Measurements from ENCODE around the gene PLA2G15.

PLA2G15 gene

GRCh38 chr16:68232335-68232734, 12.8 kb upstream of the PLA2G15 start:
- no peak for DNase-seq (ENCODE audit: low read depth in 2 of 2)

GRCh38 chr16:68233085-68233834, 11.9 kb upstream of the PLA2G15 start:
- no peak for DNase-seq (ENCODE audit: low read depth in 2 of 2)

- DNase-seq (ENCODE audit: low read depth in 2 of 2) = no peak
These were observed 11.4 kb upstream of the PLA2G15 start for GRCh38 chr16:68233835-68234187.

GRCh38 chr16:68234188-68235107, 10.7 kb upstream of the PLA2G15 start:
- no peak for DNase-seq (ENCODE audit: low read depth in 2 of 2)

DNA sequence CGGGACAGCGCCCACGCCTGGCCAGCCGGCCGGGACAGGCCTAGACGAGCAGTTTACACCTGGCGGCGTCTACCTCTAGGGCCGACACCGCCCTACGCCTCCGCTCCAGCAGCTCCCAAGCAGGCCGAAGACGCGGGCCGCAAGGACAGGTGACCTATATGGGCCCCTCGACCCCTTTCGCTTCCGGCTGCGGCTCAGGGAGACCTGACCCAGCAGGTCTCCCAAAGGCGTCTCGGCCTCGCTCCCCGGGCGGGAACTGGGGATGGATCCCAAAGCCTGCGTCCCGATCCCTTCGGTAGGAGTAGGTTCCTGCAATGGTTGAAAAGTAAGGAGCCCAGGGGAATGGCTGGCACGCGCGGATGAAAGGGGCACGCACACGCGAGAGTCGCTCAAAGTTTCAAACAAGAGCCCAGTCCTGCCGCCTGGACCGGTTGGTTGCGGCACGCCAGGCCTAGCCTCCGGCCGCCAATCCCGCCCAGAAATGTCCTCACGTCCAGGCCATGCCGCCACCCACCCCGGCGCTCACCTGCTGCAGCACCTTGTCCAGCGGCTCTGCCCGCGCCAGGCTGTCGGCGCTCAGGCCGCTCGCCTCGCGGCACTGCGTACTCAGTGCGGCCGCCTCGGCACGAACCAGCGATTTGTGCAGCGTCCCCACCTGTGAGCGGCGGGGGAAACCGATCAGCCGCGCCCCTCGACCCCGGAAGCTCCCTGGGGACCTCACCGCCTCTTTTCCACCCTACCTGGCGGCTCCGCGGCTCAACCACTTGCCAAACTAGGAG, 9.9 kb upstream of the PLA2G15 start:
- DNase-seq (ENCODE audit: low read depth in 2 of 2) = no peak

DNA sequence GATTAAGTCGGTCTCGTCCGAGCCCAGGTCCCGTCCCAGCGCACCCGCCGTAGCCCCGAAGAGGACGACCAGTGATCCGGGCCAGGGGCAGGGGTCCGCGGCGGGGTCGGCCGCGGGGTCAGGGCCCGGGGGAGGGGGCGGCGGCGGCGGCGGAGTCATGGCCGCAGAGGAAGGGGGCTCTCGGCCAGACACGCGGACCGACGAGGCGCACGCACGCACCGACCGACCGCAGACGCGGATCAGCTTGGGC, 9.4 kb upstream of the PLA2G15 start, which contains the start of gene ESRP2:
ESRP2 (minus strand) TSS at position 241 of the 250 bp plus-strand sequence; CDS start at position 159, 82 bp downstream.
- no peak for DNase-seq (ENCODE audit: low read depth in 2 of 2)

DNA sequence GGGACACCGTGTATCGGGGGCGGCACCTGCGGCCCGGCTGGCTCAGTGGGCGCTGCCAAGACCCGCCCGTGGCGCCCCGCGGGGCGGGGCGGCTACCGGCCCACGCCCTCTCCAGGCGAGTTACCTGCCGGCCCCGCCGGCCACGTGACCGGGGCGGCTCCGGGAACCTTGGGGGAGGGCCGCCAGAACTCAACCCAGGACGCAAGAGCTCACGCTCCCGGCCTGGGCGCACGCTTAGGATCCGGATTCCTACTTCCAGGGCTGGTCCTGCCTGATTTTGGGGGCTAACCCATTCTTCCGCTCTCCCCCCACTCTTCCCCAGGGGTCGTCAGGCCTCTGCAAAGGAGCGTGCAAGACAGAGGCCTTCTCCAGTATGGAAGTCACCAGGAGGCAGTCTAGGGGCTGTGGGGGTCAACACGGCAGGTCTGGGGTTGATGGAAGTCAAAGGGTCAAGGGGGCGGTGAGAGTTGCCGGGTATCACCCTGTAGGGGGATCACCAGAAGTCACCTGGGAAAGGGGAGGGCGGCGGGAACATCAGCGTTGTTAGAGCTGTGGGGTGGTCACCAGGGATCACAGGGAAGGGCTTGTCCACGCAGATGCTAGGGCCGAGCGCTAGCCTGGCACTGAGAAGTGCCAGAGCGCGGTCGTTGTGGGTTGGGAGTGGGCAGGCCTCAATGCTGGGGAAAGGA, 8.9 kb upstream of the PLA2G15 start:
- DNase-seq (ENCODE audit: low read depth in 2 of 2) = no peak

GRCh38 chr16:68236826-68237242, 8.3 kb upstream of the PLA2G15 start:
- no peak for DNase-seq (ENCODE audit: low read depth in 2 of 2)

DNA sequence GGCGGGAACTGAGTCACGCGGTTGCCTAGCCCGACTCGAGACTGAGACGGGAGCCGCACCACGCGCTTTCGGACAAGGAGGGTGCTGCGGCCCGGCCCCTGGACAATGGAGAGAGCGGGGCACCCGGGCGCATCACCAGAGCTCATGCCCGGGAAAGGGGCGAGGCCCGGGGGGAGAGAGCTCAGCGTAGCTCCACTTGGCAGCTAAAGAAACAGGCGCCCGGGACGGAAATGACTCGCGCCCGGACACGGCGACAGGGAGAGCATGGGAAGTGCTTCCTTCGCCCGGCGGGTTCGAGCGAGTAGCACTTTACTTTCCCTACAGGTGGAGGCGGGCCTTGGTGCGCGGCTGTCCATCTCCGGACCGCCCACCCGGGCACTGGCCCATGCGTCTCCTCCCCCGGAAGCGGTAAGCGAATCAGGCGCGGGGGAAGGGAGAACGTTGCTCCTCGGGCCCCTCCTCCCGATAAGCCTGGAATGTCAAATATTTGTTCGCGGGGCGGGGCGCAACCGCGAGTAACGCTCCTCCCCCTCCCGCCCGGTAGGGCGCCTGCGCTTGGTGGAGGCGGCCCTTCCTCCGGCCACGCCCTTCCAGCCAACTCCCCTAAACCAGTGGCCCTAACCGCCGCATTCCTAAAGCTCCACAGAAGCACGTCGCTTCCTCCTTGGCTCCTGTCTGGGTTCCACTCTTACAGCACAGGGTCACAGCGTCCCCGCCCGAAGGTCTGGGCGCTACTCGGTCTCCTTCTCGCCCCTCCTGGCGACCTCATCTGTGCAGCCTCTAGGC, 7.7 kb upstream of the PLA2G15 start:
- peak; percentile 67 to 72 for DNase-seq (ENCODE audit: low read depth in 2 of 2)

DNA sequence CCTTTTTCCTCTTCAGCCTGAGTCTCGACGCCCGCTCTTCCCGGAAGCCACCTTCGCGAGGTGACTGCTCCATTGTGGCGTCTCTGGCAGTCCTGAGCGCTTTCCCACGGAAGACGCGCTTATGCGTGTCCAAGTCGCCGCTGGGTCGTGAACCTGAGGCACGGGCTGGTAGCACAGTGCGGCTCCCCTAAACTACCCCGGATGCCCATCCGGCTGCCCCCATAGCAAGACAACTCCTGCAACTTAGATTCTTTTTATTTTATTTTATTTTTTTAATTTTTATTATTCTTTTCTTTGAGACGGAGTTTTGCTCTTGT, 7.2 kb upstream of the PLA2G15 start:
- DNase-seq (ENCODE audit: low read depth in 2 of 2) = no peak

- no peak for DNase-seq (ENCODE audit: low read depth in 2 of 2)
These were observed 3.1 kb upstream of the PLA2G15 start for GRCh38 chr16:68242085-68242484.

DNA sequence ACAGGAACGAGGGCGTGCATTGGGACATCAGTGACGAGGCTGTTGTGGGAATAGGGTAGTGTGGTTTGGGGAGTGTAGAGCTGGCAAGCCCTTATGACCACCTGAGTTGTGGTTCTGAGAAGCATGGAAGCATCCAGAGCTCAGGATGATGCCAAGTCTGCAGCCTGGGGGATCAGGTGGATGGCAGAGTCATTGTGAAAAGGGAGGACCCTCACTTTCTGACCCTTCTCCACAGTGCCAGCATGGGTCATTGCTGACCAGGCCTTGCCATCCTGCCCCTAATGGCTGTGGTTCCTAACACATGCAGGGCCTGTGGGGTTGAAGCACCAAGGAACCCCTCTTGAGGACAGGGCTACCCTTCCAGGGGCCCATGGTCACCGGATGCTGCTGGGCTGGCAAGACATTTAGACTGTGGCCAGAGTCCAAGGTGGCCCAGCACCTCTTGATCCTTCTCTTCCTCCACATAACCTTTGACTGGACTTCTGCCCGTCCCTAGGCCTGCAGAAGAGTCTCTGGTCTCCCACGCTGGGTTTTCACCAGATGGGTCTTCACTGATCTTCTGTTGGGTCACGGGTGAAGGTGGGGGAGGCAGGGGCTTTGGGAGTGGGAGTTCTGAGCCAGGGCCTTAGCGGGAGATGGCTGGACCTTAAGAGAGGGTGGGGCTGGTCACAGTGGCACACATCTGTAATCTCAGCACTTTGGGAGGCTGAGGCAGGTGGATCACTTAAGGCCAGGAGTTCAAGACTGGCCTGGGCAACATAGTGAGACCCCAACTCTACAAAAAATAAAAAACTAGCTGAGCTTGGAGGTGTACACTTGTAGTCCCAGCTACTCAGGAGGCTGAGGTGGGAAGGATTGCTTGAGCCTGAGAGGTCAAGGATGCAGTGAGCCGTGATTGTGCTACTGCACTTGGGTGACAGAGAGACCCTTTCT, 2.0 kb upstream of the PLA2G15 start:
- DNase-seq (ENCODE audit: low read depth in 2 of 2) = no peak

GRCh38 chr16:68244481-68244902, 681 bp upstream of the PLA2G15 start:
- DNase-seq (ENCODE audit: low read depth in 2 of 2) = no peak

GRCh38 chr16:68246121-68246520, 948 bp downstream of the PLA2G15 start:
- DNase-seq (ENCODE audit: low read depth in 2 of 2) = no peak

DNA sequence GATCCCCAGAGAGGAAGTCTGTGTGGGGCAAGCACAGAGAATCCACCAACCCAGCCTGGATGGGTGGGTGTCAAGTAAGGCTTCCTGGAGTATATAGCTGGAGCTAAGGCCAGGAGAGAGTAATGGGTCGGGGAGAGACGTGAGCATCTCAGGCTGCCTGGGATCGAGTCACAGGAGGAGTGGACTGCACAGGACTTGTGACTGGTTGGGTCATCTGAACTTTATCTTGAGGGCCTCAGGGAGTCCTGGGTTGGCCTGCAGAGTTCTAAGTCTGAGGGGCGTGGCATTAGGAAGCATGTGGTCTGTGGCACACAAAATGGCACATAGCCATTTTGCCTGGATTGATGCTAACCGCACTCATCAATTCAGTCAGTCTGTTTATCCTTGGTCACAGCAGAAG, 1.5 kb downstream of the PLA2G15 start:
- no peak for DNase-seq (ENCODE audit: low read depth in 2 of 2)

DNA sequence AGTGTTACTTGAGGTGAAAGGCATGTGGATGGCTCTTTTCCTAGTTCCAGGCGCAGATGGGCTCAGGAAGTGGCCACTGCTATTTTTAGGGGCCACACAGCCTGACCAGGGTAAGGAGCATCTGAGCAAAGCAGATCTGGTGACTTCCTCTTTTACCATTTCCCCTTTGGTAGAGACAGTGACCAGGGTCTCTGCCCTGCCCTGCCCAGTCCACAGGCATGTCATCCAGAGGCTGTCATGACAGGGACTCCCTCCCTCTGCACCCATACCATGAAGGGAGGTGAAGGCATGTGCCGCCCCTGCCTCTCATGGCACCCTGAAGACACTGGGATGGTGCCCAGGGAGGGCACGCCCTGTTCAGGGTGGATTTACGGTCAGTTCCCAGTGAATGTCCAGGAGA, 2.2 kb downstream of the PLA2G15 start:
- DNase-seq (ENCODE audit: low read depth in 2 of 2) = no peak

DNA sequence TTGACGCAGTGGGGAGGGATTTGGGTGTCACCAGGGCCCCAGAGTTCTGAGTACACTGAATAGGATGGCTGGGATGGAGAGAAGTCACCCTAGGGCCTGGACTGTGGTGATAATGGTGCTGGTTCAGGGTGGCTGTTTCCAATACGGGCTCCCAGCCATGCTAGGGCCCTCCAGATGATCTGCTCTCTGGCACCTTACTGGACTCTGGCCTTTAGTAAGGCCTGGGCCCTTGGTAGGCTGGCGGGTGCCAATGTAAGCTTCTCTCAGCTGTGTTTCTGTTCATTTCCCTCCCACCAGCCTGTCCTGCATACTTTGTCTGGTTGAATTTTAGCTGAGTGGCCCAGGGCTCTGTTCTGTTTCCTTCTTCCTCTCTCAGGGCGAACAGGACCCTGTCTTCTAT, 2.8 kb downstream of the PLA2G15 start:
- DNase-seq (ENCODE audit: low read depth in 2 of 2) = no peak

DNA sequence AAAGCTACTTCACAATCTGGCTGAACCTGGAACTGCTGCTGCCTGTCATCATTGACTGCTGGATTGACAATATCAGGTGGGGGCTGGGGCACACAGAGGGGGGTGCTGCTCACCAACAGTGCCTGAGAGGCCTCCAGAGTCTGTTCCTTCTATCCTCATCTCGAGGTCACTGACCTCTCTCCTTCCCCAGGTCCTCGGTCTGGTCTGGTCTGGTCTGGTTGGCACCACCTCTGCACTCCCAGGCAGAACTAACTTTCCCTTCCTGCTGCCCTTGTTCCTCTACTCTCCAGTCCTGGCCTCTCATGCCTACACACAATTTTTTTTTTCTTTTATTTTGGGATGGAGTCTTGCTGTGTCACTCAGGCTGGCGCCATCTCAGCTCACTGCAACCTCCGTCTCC, 4.2 kb downstream of the PLA2G15 start:
- DNase-seq (ENCODE audit: low read depth in 2 of 2) = no peak

- no peak for DNase-seq (ENCODE audit: low read depth in 2 of 2)
These were observed 5.8 kb downstream of the PLA2G15 start for GRCh38 chr16:68250951-68251350.

GRCh38 chr16:68251832-68252231, 6.7 kb downstream of the PLA2G15 start:
- DNase-seq (ENCODE audit: low read depth in 2 of 2) = no peak
